ENCODE data around the gene C20orf144. TPM values are rescaled to one million over a fixed set of nuclear protein-coding genes. Genes with fewer than 3 reads are reported as not detected.
"Not testable (repeated sequence)": the region's sequence is repeated elsewhere in the genome, so short reads cannot be mapped to it uniquely, and the experiment has no call there.

C20orf144 gene
- total RNA-seq, 2 experiments from 2014 or later = 0.30 to 0.33 TPM

DNA sequence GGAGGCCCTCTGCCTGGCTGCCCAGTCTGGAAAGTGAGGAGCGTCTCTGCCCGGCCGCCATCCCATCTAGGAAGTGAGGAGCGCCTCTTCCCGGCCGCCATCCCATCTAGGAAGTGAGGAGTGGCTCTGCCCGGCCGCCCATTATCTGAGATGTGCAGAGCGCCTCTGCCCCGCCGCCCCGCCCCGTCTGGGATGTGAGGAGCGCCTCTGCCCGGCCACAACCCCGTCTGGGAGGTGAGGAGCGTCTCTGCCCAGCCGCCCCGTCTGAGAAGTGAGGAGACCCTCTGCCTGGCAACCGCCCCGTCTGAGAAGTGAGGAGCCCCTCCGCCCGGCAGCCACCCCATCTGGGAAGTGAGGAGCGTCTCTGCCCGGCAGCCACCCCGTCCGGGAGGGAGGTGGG is 36.8 kb downstream of the C20orf144 start:
- H3K9me3 Mint-ChIP-seq; H3K4me3 Mint-ChIP-seq; DNase-seq; H3K4me1 Mint-ChIP-seq; CTCF ChIA-PET; H3K27ac Mint-ChIP-seq; H3K27me3 Mint-ChIP-seq; POLR2A ChIA-PET; H3K36me3 Mint-ChIP-seq (ENCODE audit: low read depth): not testable (repeated sequence)

GRCh38 chr20:33700696-33701441 is 38.7 kb downstream of the C20orf144 start:
- POLR2A ChIA-PET, DNase-seq: not testable (repeated sequence)

GRCh38 chr20:33701629-33702450 is 39.7 kb downstream of the C20orf144 start:
- Mint-ChIP-seq H3K4me1 (no peaks in the 10 kb centered on the region), H3K9me3 (peaks cover 3% of the 10 kb centered on the region), H3K36me3 (ENCODE audit: low read depth) (peaks cover 13% of the 10 kb centered on the region), H3K27ac (no peak overlapping the region), H3K4me3 (no peak overlapping the region), H3K27me3 (no peaks in the 10 kb centered on the region)
- POLR2A ChIA-PET = no interaction called here
- DNase-seq = no peak
- CTCF ChIA-PET = no interaction called here

More at GRCh38 chr20:33700696-33701441, 38.7 kb downstream of the C20orf144 start:
- H3K27ac Mint-ChIP-seq, H3K4me1 Mint-ChIP-seq, CTCF ChIA-PET, H3K9me3 Mint-ChIP-seq, H3K4me3 Mint-ChIP-seq, H3K27me3 Mint-ChIP-seq: not testable (repeated sequence)
- H3K36me3 Mint-ChIP-seq (ENCODE audit: low read depth) = peaks cover 13% of the 10 kb centered on the region

GRCh38 chr20:33702861-33703260 is 40.7 kb downstream of the C20orf144 start:
- no peaks in the 10 kb centered on the region for H3K27me3 Mint-ChIP-seq
- H3K27ac Mint-ChIP-seq = no peak overlapping the region
- POLR2A ChIA-PET = no interaction called here

DNA sequence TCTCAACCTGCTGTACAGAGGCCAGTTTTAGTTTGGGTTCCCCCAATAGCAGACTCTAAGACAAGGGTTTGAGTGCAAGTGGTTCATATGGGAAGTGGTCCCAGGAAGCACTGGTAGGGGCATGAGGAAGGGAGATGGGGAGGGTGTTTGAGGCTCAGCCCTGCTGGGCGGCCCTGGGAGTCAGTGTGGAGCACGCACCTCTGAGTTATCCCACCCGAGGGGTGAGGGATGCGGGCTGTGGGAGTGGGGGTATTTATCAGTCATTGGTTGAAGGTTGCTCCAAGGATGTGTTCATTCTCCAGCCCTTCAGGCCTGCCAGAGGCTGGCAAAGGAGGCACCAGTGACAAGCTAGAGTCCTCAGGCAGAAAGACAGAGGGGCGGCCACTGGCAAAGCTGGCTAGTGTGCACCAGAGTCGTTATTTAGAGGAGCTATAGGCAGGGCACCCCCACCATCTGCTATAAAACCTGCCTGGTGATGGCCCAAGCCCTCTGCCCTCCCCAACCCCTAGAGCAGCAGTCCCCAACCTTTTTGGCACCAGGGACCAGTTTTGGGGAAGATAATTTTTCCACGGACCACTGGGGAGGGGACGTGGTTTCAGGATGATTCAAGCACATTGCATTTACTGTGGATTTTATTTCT is 41.5 kb downstream of the C20orf144 start:
- H3K27me3 Mint-ChIP-seq = no peaks in the 10 kb centered on the region
- DNase-seq = no peak
- ChIA-PET POLR2A (interaction anchor here (0.6 to 1.2 kb wide), 2 partner anchors 10 to 331 kb away, joined by 3 read pairs; no protein-coding TSS in a partner anchor), CTCF (interaction anchor here (0.5 kb wide), 1 partner anchor 317 kb away, joined by 3 read pairs; no protein-coding TSS in a partner anchor)
- H3K27ac Mint-ChIP-seq = no peak overlapping the region
- H3K36me3 Mint-ChIP-seq (ENCODE audit: low read depth) = peaks cover 16% of the 10 kb centered on the region
- no peaks in the 10 kb centered on the region for H3K4me1 Mint-ChIP-seq
- no peaks in the 10 kb centered on the region for H3K9me3 Mint-ChIP-seq
- H3K4me3 Mint-ChIP-seq = no peak overlapping the region

More at GRCh38 chr20:33702861-33703260, 40.7 kb downstream of the C20orf144 start:
- no peak for DNase-seq
- no peaks in the 10 kb centered on the region for H3K4me1 Mint-ChIP-seq
- H3K9me3 Mint-ChIP-seq = peaks cover 3% of the 10 kb centered on the region
- H3K4me3 Mint-ChIP-seq = no peak overlapping the region
- CTCF ChIA-PET = no interaction called here
- H3K36me3 Mint-ChIP-seq (ENCODE audit: low read depth) = peaks cover 19% of the 10 kb centered on the region

DNA sequence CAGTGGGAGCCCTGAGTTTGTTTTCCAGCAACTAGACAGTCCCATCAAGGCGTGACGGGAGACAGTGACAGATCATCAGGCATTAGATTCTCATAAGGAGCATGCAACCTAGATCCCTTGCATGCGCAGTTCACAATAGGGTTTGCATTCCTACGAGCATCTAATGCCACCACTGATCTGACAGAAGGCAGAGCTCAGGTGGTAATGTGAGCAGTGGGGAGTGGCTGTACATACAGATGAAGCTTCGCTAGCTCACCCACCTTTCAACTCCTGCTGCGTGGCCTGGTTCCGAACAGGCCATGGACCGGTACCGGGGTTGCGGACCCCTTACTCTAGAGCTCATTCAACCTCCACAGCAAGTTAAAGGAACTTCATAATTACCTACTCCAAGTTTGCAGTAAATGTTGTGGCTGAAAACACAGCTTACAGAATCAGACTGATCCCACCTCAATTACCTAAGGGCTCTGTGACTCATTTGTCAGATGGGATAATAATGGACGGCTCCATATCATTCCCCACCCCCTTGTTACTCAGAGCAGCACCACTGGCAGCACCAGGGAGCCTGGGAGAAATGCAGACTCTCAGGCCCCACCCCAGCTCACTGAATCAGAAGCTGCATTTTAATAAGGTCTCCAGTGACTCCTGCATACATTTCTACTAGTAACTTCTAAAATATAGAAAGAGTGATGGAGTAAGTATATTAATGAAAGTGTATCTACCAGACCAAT is 42.2 kb downstream of the C20orf144 start:
- peaks cover 5% of the 10 kb centered on the region for H3K4me1 Mint-ChIP-seq
- H3K9me3 Mint-ChIP-seq = no peaks in the 10 kb centered on the region
- H3K27me3 Mint-ChIP-seq = no peaks in the 10 kb centered on the region
- no peak for DNase-seq
- ChIA-PET POLR2A (interaction anchor here (0.6 to 1.2 kb wide), 2 partner anchors 9 to 332 kb away, joined by 3 read pairs; no protein-coding TSS in a partner anchor), CTCF (no interaction called here)
- H3K27ac Mint-ChIP-seq = no peak overlapping the region
- H3K36me3 Mint-ChIP-seq (ENCODE audit: low read depth) = peaks cover 14% of the 10 kb centered on the region
- no peak overlapping the region for H3K4me3 Mint-ChIP-seq

- H3K27me3 Mint-ChIP-seq = no peaks in the 10 kb centered on the region
- no peak overlapping the region for H3K4me3 Mint-ChIP-seq
- no peaks in the 10 kb centered on the region for H3K9me3 Mint-ChIP-seq
- ChIA-PET POLR2A (interaction anchor here (0.9 kb wide), 1 partner anchor 13 kb away, joined by 3 read pairs; the partner anchor contains the start of gene PXMP4), CTCF (no interaction called here)
- H3K36me3 Mint-ChIP-seq (ENCODE audit: low read depth) = peaks cover 35% of the 10 kb centered on the region
- peaks cover 25% of the 10 kb centered on the region for H3K4me1 Mint-ChIP-seq
- no peak for DNase-seq
- H3K27ac Mint-ChIP-seq = no peak overlapping the region
Observed at GRCh38 chr20:33707668-33708067, 45.5 kb downstream of the C20orf144 start.

- ChIA-PET CTCF (interaction anchor here (0.6 to 0.7 kb wide), 2 partner anchors 170 to 220 kb away, joined by 3 to 4 read pairs; no protein-coding TSS in a partner anchor), POLR2A (interaction anchor here (1.1 to 1.2 kb wide), 2 partner anchors 11 to 17 kb away, joined by 3 to 5 read pairs; partner anchors contain the start of gene PXMP4)
- peaks cover 27% of the 10 kb centered on the region for H3K4me1 Mint-ChIP-seq
- no peak overlapping the region for H3K4me3 Mint-ChIP-seq
- H3K9me3 Mint-ChIP-seq = no peaks in the 10 kb centered on the region
- H3K27me3 Mint-ChIP-seq = no peaks in the 10 kb centered on the region
- peaks cover 43% of the 10 kb centered on the region for H3K36me3 Mint-ChIP-seq (ENCODE audit: low read depth)
- no peak overlapping the region for H3K27ac Mint-ChIP-seq
- DNase-seq = no peak
Observed at GRCh38 chr20:33709398-33709797, 47.3 kb downstream of the C20orf144 start.

DNA sequence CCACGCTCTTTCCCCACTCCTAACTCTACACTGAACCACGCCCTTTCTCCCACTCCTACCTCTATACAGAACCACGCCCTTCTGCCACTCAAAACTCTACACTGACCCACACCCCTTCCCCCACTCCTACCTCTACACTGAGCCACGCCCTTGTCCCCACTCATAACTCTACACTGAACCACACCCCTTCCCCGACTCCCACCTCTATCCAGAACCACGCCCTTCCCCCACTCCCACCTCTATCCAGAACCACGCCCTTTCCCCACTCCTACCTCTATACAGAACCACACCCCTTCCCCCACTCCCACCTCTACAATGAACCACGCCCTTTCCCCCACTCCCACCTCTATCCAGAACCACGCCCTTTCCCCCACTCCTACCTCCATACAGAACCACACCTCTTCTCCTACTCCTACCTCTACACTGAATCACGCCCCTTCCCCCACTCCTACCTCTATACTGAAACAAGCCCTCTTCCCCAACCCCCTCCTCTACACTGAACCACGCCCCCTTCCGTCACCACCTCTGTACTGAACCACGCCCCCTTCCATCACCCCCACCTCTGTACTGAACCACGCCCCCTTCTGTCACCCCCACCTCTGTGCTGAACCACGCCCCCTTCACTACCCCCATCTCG is 47.9 kb downstream of the C20orf144 start:
- Mint-ChIP-seq H3K9me3 (no peaks in the 10 kb centered on the region), H3K4me1 (peaks cover 27% of the 10 kb centered on the region), H3K36me3 (ENCODE audit: low read depth) (peaks cover 42% of the 10 kb centered on the region), H3K27ac (peak overlapping the region; percentile 31), H3K4me3 (no peak overlapping the region), H3K27me3 (no peaks in the 10 kb centered on the region)
- ChIA-PET POLR2A (interaction anchor here (1.1 to 1.2 kb wide), 3 partner anchors 10 to 17 kb away, joined by 3 to 5 read pairs (median 5); partner anchors contain the start of gene PXMP4), CTCF (interaction anchor here (0.6 kb wide), 1 partner anchor 171 kb away, joined by 4 read pairs; no protein-coding TSS in a partner anchor)
- DNase-seq = no peak

DNA sequence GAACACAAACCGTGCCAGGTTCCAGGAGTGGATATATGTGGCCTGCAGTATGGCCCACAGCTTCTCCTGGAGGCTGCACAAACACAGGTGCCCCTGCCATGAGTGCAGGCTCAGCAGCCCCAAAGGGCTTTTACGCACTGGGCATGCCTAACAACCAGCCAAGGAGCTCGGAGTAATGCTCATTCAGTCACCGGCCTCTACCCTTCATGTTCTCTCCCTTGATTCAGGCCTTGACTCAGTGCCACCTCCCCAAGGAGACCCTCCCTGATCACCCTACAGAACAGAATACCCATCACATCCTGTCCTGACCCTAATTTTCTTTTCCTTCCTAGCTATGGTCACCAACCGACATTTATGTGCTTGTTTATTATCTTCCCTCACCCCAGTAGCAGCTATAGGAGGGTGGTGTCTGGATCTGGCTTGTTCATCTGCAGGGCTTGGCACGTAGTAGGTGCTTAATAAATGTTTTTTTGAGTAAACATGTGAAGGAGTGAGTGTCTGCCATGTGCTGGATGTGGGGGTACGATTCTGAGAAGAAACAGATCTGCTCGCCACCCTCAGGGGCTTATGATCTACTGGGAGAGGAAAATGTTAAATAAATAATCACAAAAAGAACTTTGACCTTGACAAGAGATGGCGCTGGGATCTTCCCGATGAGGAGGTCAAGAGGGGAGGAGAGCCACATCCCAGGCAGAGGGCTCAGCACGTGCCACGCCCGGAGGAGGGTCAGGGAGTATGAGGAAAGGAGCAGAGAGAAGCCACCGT is 48.7 kb downstream of the C20orf144 start:
- Mint-ChIP-seq H3K36me3 (ENCODE audit: low read depth) (peaks cover 42% of the 10 kb centered on the region), H3K4me1 (peaks cover 27% of the 10 kb centered on the region), H3K9me3 (no peaks in the 10 kb centered on the region), H3K27me3 (no peaks in the 10 kb centered on the region), H3K27ac (peak overlapping the region; percentile 48), H3K4me3 (no peak overlapping the region)
- ChIA-PET POLR2A (interaction anchor here (1.2 kb wide), 1 partner anchor 9 kb away, joined by 5 read pairs; the partner anchor contains the start of gene PXMP4), CTCF (no interaction called here)
- DNase-seq = no peak

DNA sequence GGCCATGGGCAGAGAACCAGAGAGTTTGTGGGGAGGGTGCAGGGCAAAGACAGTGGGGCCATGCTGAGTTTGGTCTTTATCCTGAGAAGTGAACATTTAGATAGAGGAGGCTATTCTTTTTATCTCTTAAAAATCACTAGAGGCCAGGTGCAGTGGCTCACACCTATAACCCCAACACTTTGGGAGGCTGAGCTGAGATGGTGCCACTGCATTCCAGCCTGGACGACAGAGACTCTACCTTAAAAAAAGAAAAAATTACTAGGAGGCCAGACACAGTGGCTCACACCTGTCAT is 49.3 kb downstream of the C20orf144 start:
- no peaks in the 10 kb centered on the region for H3K27me3 Mint-ChIP-seq
- POLR2A ChIA-PET = interaction anchor here (1.2 kb wide), 1 partner anchor 9 kb away, joined by 5 read pairs; the partner anchor contains the start of gene PXMP4
- no peak overlapping the region for H3K4me3 Mint-ChIP-seq
- no peak overlapping the region for H3K27ac Mint-ChIP-seq
- H3K36me3 Mint-ChIP-seq (ENCODE audit: low read depth) = peaks cover 45% of the 10 kb centered on the region
- H3K9me3 Mint-ChIP-seq = no peaks in the 10 kb centered on the region
- peaks cover 29% of the 10 kb centered on the region for H3K4me1 Mint-ChIP-seq
- DNase-seq = no peak
- CTCF ChIA-PET = no interaction called here

All from activated CD4-positive, alpha-beta memory T cell treated with anti-CD3 and anti-CD28 coated beads, Interleukin-2, amount 10 ng/mL, durations not matched to agents 7 days and 5 days (primary cell).